MM.1S (cell line): Measurements from ENCODE around the gene FAM236A.
"Not testable (repeated sequence)": the region's sequence is repeated elsewhere in the genome, so short reads cannot be mapped to it uniquely, and the experiment has no call there.

Experiments used
- DNase-seq: peaks from one replicate; pipeline ENCODE4 v3.0.0-alpha.2; 2015
- H2AFZ ChIP-seq: fragments of 300-600 bp; sonication (generic); 2 replicates; pipeline ENCODE4 v1.6.0; 2016; ENCODE audit warnings: antibody characterized with exemption, low read length
- H3F3A ChIP-seq: fragments of 300-600 bp; sonication (generic); 2 replicates; pipeline ENCODE4 v1.6.1; 2016; ENCODE audit warnings: mild to moderate bottlenecking, antibody characterized with exemption, low read length, moderate library complexity, mixed read lengths; ENCODE audit not compliant: insufficient read depth
- H3K27ac ChIP-seq: fragments of 300-600 bp; sonication (generic); 2 replicates; pipeline ENCODE4 v1.5.1; 2016; ENCODE audit warnings: mild to moderate bottlenecking, low read length
- H3K27me3 ChIP-seq: fragments of 300-600 bp; sonication (generic); replicated peaks from 2 replicates; pipeline ENCODE4 v1.6.0; 2016; ENCODE audit warnings: low read length; ENCODE audit not compliant: insufficient read depth
- H3K36me3 ChIP-seq: fragments of 300-600 bp; sonication (generic); replicated peaks from 2 replicates; pipeline ENCODE4 v1.6.1; 2016; ENCODE audit warnings: mild to moderate bottlenecking, low read length, mixed read lengths; ENCODE audit not compliant: insufficient read depth
- H3K4me1 ChIP-seq: fragments of 300-600 bp; sonication (generic); 2 replicates; pipeline ENCODE4 v1.6.1; 2016; ENCODE audit warnings: low read length, mixed read lengths
- H3K4me2 ChIP-seq: fragments of 300-600 bp; sonication (generic); 2 replicates; pipeline ENCODE4 v1.6.0; 2016; ENCODE audit warnings: low read depth, low read length
- H3K4me3 ChIP-seq: fragments of 300-600 bp; sonication (generic); 2 replicates; pipeline ENCODE4 v1.5.1; 2016; ENCODE audit warnings: low read length, mixed read lengths
- H3K79me2 ChIP-seq: fragments of 300-600 bp; sonication (generic); 2 replicates; pipeline ENCODE4 v1.6.1; 2016; ENCODE audit warnings: mixed run types, low read length, mixed read lengths
- H3K9ac ChIP-seq: fragments of 300-600 bp; sonication (generic); 2 replicates; pipeline ENCODE4 v1.6.1; 2016; ENCODE audit warnings: low read length, mixed read lengths
- H3K9me2 ChIP-seq: fragments of 300-600 bp; sonication (generic); replicated peaks from 2 replicates; pipeline ENCODE4 v1.6.1; 2016; ENCODE audit warnings: mild to moderate bottlenecking, low read length, mixed read lengths; ENCODE audit not compliant: insufficient read depth
- H3K9me3 ChIP-seq: fragments of 300-600 bp; sonication (generic); replicated peaks from 2 replicates; pipeline ENCODE4 v1.6.1; 2016; ENCODE audit warnings: mild to moderate bottlenecking, low read length, mixed read lengths; ENCODE audit not compliant: insufficient read depth
- H4K20me1 ChIP-seq: fragments of 300-600 bp; sonication (generic); 2 replicates; pipeline ENCODE4 v1.6.1; 2016; ENCODE audit warnings: mild to moderate bottlenecking, low read length, moderate library complexity, mixed read lengths; ENCODE audit not compliant: insufficient read depth

Gene FAM236A

DNA sequence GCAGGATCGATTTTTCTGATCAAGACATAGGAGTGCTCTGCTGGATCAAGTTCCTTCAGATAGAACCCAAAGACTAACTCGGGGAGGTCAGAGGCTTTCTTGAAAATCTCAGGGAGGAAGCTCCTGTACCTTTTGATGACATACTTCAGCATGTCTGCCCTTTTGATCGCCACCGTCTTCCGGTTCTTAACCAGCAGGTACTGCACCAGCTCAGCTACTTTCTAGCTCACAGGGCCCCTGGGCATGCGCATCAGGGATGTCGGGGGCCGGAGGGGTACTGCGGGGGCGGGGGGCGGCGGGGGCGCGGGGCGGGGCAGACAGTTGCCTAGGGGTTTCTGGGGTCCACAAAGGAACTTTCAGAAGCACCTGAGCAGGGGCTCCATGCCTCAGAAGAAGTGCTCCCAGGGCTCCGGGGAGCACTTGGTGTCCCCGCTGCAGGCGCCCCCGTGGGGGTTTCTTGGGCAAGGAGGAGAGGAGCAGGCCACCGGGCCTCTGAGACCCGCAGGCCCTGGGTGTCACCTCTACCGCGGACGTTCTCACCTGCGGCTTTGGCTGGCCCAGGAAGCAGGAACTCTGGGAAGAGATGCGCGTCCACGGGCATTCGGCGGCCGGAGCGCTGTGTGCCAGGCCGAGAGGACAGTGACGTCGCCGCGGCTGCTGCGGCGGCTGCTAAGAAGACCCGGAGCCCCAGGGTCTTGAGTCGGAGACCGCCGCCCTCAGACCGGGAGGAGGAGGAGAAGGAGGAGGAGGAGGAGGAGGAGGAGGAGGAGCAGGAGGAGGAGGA is 5.2 kb downstream of the FAM236A start:
- not testable (repeated sequence) for H3K79me2 ChIP-seq, H3K4me1 ChIP-seq, H3K36me3 ChIP-seq, DNase-seq, H3F3A ChIP-seq, H2AFZ ChIP-seq, H4K20me1 ChIP-seq, H3K9me2 ChIP-seq, H3K27me3 ChIP-seq, H3K9ac ChIP-seq, H3K4me2 ChIP-seq, H3K9me3 ChIP-seq, H3K27ac ChIP-seq, H3K4me3 ChIP-seq

DNA sequence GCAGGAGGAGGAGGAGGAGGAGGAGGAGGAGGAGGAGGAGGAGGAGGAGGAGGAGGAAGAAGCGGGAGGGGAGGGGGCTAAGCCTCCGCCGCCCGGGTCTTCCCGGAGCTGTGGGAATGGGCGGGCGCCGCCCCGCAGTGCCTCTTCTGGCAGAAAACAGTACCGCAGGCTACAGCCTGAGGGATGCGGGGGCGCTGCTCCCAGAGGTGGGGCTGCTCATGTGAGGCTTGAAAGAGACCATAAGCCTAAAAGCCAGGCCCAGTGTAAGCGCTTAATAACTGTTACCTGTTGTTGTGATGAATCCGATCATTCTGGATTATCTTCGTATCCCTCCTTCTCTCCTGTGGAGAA is 5.8 kb downstream of the FAM236A start, which contains the start of gene DMRTC1:
Gene DMRTC1 (minus strand): TSS at position 19 of the 351 bp plus-strand sequence. CDS start 68,143 bp downstream, outside the sequence.
- H3K4me1 ChIP-seq, H3K9ac ChIP-seq, H3F3A ChIP-seq, H3K27ac ChIP-seq, H4K20me1 ChIP-seq, H3K36me3 ChIP-seq, H3K27me3 ChIP-seq, H3K4me2 ChIP-seq, H2AFZ ChIP-seq, H3K79me2 ChIP-seq, DNase-seq, H3K9me3 ChIP-seq, H3K4me3 ChIP-seq, H3K9me2 ChIP-seq: not testable (repeated sequence)

DNA sequence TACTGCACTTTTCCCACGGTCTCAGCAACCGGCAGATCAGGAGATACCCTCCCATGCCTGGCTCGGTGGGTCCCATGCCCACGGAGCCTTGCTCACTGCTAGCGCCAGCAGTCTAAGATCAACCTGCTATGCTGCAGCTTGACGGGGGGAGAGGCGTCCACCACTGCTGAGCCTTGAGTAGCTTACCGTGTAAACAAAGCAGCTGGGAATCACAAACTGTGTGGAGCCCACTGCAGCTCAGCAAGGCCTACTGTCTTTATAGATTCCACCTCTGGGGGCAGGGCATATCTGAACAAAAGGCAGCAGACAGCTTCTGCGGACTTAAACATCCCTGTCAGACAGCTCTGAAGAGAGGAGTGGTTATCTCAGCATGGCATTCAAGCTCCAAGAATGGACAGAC is 22.0 kb downstream of the FAM236A start:
- H3K79me2 ChIP-seq, H3K4me3 ChIP-seq, H3K4me1 ChIP-seq, H3F3A ChIP-seq, H3K9me3 ChIP-seq, H3K9ac ChIP-seq, H3K27ac ChIP-seq, H3K9me2 ChIP-seq, H3K4me2 ChIP-seq, DNase-seq, H3K27me3 ChIP-seq, H4K20me1 ChIP-seq, H2AFZ ChIP-seq, H3K36me3 ChIP-seq: not testable (repeated sequence)

DNA sequence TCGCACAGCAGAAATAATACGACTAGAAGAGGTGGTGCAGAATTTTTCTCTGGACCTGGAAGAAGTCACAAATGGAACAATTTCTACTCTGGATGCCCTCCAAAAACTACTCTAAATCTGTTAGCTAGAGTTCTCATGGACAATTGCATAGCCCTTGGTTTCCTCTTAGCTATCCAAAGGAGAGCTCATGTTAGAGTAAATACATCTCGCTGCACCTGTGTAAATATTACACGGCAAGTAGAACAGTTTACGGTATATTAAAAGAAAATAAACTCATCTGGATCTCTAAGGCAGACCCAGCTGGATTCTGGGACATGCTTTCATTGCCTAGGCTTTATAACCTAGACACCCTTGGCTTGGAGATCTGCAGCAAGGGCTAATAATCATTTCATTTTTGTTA is 33.9 kb downstream of the FAM236A start:
- H3K9ac ChIP-seq, H3K27me3 ChIP-seq, H3K79me2 ChIP-seq, H3K27ac ChIP-seq, H3F3A ChIP-seq, H2AFZ ChIP-seq, DNase-seq, H3K36me3 ChIP-seq, H3K4me2 ChIP-seq, H3K9me2 ChIP-seq, H3K9me3 ChIP-seq, H3K4me3 ChIP-seq, H4K20me1 ChIP-seq, H3K4me1 ChIP-seq: not testable (repeated sequence)

DNA sequence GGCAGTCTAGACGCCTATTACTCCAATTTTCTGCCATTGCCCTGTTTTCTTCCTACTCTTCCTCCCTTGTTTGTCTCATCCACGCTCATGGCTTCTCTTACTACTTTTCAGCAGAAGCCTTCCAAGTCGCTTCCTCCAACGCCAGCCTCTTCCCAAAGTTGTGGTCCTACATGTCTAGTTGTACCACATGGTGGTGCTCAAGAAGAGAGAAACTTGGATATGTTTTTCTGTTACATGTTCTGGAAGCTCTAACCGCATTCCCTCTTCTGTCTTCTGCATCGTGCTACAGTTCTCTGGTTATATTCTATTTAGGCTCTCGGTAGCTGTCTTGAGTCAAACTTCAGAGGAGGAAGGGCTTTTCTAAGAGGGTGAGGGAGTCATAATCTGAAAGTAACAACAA is 36.9 kb downstream of the FAM236A start:
- H3K27ac ChIP-seq, H2AFZ ChIP-seq, H3K4me2 ChIP-seq, H3K4me1 ChIP-seq, H3F3A ChIP-seq, DNase-seq, H3K27me3 ChIP-seq, H3K79me2 ChIP-seq, H4K20me1 ChIP-seq, H3K36me3 ChIP-seq, H3K4me3 ChIP-seq, H3K9me3 ChIP-seq, H3K9ac ChIP-seq, H3K9me2 ChIP-seq: not testable (repeated sequence)

DNA sequence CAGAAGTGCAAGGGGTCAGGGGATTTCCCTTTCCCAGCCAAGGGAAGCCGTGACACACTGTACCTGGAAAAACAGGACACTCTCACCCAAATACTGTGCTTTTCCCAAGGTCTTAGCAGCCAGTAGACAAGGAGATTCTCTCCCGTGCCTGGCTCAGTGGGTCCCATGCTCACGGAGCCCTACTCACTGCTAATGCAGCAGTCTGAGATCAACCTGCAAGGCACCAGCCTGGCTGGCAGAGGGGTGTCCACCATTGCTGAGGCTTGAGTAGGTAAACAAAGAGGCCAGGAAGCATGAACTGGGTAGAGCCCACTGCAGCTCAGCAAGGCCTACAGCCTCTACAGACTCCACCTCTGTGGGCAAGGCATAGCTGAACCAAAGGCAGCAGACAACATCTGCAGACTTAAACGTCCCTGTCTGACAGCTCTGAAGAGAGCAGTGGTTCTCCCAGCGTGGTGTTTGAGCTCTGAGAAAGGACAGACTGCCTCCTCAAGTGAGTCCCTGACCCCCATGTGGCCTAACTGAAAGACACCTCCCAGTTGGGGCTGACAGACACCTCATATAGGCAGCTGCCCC is 43.0 kb downstream of the FAM236A start:
- not testable (repeated sequence) for H3K4me2 ChIP-seq, DNase-seq, H2AFZ ChIP-seq, H3K27ac ChIP-seq, H3K4me3 ChIP-seq, H3K79me2 ChIP-seq, H3K27me3 ChIP-seq, H3K9me2 ChIP-seq, H3K9ac ChIP-seq, H4K20me1 ChIP-seq, H3K4me1 ChIP-seq, H3K36me3 ChIP-seq, H3F3A ChIP-seq, H3K9me3 ChIP-seq
